NCI-H128 (cell line): Measurements from ENCODE around the gene PTGR3.

ENCODE experiments used
- DNase-seq: peaks from one replicate; lab custom pipeline; 2025; ENCODE audit not compliant: unreplicated experiment; lab: John Stamatoyannopoulos, UW

The PTGR3 gene

GRCh38 chr18:75209129-75209950 lies at the start of gene PTGR3:
PTGR3 (minus strand) TSS chr18:75209139; CDS start chr18:75209058, 81 bp downstream.
- peak; percentile 75 for DNase-seq

DNA sequence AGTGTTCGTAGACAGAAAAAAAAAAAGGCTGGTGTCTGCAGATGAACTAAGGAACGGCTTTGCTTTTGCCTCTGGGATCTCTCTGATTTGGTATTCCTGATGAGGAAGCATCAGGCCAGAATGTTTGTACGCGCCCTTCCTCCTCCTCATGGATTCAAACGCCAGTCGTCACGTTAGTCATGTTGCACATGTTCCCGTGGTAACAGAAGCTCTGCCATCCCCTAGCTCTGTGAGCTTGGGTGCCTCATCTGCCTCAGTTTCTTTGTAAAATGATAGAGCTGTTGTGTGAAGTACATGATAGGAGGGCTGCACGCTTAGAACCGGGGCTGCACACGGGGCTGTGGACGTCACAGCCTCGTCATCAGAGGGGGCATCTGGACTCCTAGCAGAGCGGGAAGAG lies 48.7 kb upstream of the PTGR3 start:
- DNase-seq = no peak

GRCh38 chr18:75256376-75256775 lies 47.4 kb upstream of the PTGR3 start:
- DNase-seq = no peak

DNA sequence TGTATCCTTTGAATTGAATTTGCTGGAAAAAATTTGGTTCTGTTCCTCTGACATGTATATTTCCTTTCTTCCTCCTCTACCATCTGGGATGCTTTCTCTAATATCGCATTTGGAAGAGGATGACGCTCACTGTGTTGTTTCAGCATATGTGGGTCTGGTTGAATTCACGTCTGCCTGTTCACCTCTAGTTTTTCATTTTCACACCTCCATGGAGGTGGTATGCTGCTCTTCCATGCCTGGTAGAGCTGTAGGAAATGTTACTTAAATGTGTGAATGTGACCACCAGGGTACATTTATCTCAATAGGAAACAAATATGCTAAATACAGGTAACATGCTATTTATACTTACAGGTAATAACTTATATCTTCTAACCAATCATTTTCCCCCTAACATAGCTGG lies 46.2 kb upstream of the PTGR3 start:
- no peak for DNase-seq

DNA sequence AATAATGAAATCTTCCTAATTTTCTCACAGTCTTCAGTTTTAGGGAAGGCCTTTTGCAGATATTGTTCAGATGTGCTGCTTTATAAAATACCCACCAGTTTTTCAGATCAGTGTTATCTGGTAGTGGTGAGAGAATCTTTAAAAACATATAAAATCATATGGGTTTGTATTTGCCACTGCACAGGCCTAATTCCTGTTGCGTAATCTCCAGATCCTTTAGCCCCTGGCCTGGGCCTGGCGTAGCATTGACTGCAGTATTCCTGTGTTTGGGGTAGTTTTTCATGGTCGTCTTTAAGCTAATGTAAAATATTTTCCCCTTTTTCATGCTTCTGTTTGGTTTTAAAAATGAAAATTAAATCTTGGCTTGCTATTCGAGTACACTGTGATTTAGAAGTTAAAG lies 44.8 kb upstream of the PTGR3 start:
- DNase-seq = no peak

DNA sequence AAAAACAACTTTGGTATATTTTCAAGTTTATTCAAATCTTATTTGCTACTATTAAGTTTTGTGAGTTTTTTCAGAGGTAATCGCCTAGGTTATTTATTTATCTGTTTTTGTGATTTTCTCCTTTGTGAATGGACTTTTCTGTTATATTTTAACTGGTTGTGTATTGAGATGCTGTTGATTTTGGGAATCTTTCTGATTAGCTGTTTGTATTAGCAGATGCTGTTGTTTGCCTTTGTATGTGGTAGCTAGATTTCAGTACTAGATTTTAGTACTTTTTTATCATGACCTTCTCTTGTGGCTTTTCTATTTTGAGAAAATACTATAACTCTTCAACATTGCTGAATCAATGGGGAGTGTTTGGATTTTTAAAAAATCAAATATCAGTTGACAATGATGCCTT lies 44.1 kb upstream of the PTGR3 start:
- DNase-seq = no peak

DNA sequence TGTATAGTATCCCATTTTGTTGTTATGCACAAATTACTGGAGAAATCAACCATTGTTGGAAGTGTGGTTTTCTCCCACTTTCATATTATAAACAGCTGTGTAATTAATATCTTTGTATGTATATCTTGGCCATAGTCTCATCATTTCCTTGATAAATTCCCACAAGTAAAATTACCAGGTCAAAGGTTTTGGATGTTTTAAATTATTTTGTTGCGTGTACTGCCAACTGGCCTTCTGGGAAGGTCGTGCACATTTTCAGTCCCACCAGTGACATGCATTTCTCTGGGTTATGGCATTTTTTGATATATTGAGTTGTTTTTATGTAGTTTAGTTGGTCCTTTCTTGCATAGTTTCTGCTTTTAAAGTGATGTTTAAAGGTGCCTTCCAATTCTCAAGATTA lies 43.2 kb upstream of the PTGR3 start:
- no peak for DNase-seq

DNA sequence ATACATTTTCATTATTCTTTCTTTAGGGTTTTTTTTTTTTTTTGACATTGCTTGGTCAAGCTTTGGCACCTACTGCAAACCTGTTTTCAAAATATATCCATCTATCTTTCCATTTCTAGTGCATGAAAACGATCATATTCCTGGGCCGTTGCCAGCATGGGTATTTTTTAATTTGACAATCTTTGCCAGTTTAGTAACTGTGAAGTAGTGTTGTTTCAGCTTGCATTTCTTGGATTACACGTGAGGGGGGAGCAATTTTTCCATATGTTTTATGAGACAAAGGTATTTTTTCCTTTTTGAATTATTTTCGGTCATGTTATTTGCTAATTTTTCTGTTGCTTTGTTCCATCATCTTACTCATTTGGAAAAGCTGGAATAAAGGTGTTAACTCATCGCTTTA lies 42.5 kb upstream of the PTGR3 start:
- DNase-seq = no peak

- no peak for DNase-seq
Measured at GRCh38 chr18:75250471-75250821, 41.5 kb upstream of the PTGR3 start.

GRCh38 chr18:75249672-75250470 lies 40.9 kb upstream of the PTGR3 start:
- no peak for DNase-seq

- DNase-seq = no peak
Measured at GRCh38 chr18:75249175-75249518, 40.2 kb upstream of the PTGR3 start.

DNA sequence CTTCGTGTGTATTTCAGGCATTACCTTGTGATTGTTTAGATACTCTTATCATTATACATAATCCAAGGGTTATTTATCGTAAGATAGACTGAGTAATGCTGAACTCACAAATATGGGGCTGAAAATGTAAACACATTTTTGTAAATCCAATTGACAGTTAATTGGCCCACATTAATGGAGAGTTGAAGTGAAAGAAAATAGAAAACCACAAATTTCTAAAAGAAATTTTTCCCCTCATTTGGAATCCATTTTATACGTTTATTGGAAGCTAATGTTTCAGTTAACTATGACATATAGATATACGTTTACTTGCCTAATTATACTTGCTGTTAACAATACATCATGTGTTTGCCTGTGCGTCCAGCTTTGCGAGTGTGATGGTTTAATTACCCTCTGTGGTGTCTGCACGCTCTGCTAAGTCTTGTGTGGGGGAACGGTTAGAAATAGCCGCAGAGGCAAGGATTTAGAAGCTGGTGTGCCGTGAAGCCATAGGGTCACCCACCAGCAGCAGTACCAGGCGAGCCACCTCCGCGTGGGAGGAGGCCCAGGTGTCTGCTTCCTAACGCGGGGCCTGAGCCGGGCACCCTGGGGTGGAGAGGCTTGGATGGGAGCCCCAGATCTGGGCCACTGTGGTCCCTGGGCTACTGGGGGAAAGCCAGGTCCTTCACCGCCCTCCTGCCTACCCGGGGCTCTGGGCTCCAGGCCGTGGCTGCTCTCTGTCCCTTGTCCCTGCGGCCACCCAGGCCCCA lies 39.7 kb upstream of the PTGR3 start:
- no peak for DNase-seq

GRCh38 chr18:75247611-75248421 lies 38.9 kb upstream of the PTGR3 start:
- no peak for DNase-seq

- DNase-seq = no peak
Measured at GRCh38 chr18:75246721-75247610, 38.0 kb upstream of the PTGR3 start.

DNA sequence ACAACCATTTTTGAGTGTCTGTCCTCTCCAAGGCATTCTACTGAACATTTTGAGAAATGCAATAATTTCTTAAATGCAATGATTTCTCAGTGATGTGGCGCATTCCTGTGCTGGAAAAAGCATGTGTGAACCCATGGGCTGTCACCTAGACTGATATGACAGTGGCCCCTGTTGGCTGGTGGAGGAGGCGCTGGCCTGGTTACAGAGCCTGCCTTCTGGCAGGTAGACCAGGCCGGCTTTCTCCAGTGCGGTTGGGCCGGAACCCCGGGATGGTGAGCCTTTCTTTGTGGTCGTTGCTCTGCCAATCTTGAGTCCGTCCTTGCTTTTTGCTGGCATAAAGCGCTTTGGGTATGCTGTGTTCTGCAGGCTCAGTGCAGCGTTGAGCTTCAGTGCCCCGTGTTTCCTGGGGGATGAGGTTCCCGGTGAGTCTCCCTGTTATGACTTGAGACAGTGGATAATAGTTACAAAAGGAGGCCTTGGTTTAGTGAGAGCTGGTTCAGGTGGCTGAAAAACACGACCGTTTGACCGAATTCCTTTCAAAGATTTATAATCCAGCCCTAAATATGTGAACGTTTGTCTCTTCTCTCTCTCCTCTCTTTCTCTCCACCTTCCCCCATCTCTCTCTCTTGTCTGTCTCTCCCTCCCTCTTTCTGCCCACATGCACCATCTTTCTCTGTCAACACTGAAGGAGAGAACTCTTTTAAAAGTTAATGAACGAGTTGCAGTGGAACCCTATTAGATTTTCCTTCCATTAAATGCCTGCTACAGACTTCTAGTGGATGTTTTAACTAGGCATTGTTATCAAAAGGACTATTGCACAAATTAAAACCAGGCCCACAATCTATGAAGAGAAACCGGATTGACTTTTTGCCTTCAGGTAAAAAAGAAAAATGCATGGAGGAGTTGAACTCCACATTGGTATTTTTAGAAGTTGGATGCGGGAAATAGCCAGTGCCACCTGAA lies 35.7 kb upstream of the PTGR3 start:
- no peak for DNase-seq

DNA sequence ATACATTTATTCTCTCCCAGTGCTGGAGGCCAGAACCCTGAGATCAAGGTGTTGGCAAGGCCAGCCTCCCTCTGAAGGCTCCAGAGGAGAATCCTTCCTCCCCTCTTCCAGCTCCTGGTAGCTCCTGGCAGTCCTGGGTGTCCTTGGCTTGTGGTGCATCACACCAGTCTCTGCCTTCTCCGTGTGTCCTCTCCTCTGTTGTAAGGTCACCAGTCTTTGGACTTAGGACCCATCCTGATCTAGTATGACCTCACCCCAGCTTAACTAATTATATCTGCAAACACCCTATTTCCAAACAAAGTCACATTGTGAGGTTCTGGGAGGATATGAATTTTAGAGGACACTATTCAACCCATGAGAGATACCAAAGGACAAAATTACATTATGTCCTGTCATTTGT lies 32.8 kb upstream of the PTGR3 start:
- DNase-seq = no peak

GRCh38 chr18:75240433-75240832 lies 31.5 kb upstream of the PTGR3 start:
- DNase-seq = no peak

DNA sequence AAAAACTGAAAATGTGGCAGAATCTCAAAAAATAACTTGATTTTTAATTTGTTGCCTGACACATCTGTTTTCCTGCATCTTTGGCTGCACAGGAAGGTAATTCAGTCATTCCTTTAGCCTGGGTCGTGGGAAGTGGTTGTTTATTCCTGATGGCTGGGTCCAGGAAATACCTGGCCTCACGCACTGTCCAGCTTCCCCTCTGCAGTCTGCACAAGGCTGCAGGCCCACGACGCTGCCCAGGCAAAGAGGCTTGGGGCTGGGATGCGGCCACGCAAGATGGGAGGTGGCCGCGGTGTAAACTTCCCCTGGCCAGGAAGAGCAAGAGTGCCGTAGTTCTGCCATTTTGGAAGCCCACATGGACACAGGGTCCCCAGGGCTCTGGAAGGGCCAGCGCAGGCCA lies 29.8 kb upstream of the PTGR3 start:
- DNase-seq = no peak

DNA sequence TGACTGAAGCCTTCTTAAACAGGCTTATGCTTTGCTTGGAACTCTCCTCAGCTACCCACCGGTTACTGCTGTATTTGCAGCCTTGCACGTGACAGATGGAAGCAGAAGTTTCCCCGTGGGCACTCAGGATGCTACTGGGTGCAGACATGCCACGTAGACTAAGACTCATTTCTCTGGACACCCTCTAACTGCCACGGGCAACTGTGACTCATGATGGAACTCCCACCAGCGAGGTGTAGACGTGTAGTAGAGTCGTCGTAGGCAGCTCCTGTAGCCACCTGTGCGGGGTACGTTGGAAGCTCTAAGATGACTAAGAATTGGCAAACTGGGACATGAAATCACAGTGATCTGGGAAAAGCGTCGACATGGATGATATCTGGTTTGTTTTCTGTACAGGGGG lies 29.2 kb upstream of the PTGR3 start:
- no peak for DNase-seq
